Measurements from ENCODE around the gene FBXW4.
"Not testable (repeated sequence)": the region's sequence is repeated elsewhere in the genome, so short reads cannot be mapped to it uniquely, and the experiment has no call there.

FBXW4 gene

DNA sequence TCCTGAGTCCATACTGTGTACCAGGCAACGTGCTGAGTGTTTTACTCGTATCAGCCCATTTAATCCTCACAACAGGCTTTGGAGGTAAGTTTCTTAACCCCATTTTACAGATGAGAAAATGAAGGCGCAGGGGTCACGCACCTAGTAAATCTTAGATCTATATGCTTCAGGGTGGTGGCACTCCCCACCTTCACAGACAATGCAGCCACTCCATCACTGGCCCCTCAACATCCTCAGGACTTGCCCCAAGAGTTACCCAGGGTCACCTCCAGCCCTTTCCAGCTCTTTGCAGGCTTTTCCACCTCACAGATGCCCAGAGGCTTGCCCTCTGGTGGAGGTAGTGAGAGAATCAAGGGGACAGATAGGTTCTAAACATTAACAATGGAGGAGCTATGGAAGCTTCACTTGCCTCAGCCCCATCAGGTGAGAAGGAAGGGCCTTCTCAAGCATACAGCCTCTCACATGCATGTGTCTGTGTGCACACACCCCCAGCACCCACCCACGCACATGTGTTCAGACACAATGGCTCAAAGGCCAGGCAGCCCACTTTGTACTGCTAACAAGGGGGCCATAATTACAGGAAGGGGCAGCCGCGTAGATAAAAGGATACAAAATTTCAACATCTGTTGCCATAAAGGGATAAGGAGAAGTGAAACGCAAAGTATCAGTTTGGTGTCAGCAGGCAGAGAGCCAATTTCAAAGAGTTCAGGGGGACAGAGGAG, 77.7 kb downstream of the FBXW4 start:
- no peak for DNase-seq (ENCODE audit: low read depth)

GRCh38 chr10:101616415-101617101, 78.4 kb downstream of the FBXW4 start:
- DNase-seq (ENCODE audit: low read depth) = no peak

DNA sequence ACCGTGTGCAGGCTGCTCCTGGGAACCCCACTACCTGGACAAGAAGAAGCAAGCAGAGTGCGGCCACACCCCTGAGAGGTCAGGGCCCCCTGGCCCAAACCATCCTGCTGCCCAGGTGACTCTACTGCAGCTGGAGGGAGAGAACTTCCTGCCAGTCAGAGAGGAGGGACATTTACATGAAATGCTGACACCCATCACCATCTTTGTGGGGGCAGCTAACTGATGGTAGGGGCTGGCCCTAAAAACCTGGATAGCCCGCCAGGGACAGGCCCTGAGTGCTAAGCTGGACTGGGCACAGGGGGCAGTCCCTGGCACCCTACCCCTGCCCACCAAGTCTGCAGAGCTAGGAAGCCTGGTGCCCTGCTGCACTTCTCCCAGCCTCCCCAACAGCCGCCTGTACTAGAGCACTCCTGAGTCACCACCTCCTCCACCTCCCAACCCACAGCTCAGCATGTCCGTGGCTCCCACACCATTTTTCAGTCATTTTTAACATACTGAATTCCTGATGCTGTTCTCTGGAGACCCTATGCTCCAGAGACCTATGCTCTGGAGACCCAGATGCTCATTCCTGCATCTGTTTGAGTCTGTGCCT, 79.3 kb downstream of the FBXW4 start:
- DNase-seq (ENCODE audit: low read depth) = no peak

- no peak for DNase-seq (ENCODE audit: low read depth)
These were observed 80.1 kb downstream of the FBXW4 start for GRCh38 chr10:101614663-101615524.

- DNase-seq (ENCODE audit: low read depth) = no peak
These were observed 81.3 kb downstream of the FBXW4 start for GRCh38 chr10:101613646-101614045.

- DNase-seq (ENCODE audit: low read depth) = no peak
These were observed 82.1 kb downstream of the FBXW4 start for GRCh38 chr10:101612872-101613271.

DNA sequence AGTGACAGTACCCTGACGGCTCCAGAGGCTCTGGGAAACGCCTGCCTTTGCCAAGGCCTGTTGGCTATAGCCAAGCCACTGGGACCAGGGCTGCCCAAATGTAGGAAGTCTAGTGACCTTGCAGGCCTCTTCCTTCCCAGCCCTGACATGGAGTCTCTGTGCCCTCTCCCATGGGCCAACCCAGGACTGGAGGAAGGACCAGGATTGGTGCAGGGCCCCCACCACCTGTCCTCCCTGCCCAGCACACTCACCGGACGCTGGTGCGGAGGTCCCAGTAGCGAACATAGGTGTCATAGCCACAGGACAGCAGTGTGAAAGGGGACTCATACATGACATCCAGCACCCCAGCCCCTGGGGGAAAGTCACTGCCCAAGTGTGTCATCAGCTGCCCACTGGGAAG, 82.9 kb downstream of the FBXW4 start:
- no peak for DNase-seq (ENCODE audit: low read depth)

GRCh38 chr10:101611096-101611905, 83.7 kb downstream of the FBXW4 start:
- no peak for DNase-seq (ENCODE audit: low read depth)

- no peak for DNase-seq (ENCODE audit: low read depth)
These were observed 85.5 kb downstream of the FBXW4 start for GRCh38 chr10:101609481-101609880.

DNA sequence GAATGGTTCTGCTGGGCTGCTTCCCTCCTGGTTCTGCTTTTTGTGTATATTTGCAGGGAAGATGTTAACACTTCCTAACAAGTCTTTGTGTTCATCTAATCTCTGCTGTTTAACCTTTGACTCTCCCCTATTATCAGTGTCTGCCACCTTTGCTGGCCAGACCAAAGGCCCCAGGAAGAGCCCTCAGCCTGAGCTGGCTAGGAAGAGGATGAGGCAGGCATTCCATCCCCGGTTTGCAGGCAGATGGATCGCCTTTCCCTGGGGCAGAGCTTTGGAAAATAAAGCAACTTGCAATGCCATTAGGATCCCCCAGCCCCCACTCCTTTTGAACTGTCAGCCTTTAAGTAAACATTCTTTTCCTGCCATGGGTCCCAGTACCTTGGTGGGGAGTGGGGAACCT, 87.8 kb downstream of the FBXW4 start:
- DNase-seq (ENCODE audit: low read depth) = no peak

- DNase-seq (ENCODE audit: low read depth) = peak; percentile 37
These were observed 92.1 kb downstream of the FBXW4 start for GRCh38 chr10:101602761-101603398.

GRCh38 chr10:101601541-101601940, 93.4 kb downstream of the FBXW4 start:
- no peak for DNase-seq (ENCODE audit: low read depth)

DNA sequence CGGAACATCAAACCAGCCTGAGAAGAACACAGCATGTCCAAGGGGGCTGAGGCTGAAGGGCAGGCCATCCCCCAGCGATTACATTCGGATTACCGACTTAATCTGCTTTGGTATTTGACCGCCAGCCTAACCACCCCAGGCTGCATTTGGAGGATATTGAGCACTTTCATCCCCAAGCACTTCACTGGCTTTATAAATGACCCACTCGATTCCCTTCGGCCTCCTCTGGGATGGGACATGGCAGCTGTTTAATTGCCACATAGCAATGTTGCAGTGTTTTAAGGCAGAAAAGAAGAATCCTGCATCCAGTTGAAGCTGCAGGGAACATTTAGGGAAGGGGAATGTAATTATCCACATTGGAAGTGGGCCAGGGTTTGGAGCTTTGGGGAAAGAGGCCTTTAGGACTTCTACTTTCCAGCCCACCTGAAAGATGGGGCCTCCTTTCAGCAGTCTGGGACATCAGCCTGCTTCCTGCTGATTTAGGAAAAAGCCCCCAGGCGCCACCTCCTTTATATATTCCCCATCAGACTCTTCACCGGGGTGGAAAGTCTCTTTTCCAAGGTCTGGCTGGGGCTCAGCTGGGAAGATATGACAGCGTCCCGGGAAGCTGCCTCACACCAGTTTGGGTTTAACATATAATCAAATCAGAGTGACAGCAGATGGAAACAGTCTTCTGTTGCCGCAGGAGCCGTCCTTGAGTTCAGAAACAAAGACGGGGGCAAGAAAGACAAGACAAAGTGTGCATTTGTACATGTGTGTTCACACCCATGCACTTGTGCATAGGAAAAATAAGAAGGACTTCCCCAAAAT, 97.7 kb downstream of the FBXW4 start:
- no peak for DNase-seq (ENCODE audit: low read depth)

GRCh38 chr10:101595591-101596433, 99.2 kb downstream of the FBXW4 start:
- DNase-seq (ENCODE audit: low read depth) = no peak

GRCh38 chr10:101593331-101593730, 101.6 kb downstream of the FBXW4 start:
- DNase-seq (ENCODE audit: low read depth) = not testable (repeated sequence)

- DNase-seq (ENCODE audit: low read depth) = no peak
These were observed 106.1 kb downstream of the FBXW4 start for GRCh38 chr10:101588879-101589278.

- DNase-seq (ENCODE audit: low read depth) = peak; percentile 91
These were observed 107.0 kb downstream of the FBXW4 start, which contains the start of the genes DPCD and POLL for GRCh38 chr10:101587725-101588653. TSS of gene DPCD (plus strand) at chr10:101588321. CDS start at chr10:101588337, 16 bp downstream. TSS of gene POLL (minus strand) at chr10:101588257. CDS start at chr10:101587360, 897 bp downstream.

DNA sequence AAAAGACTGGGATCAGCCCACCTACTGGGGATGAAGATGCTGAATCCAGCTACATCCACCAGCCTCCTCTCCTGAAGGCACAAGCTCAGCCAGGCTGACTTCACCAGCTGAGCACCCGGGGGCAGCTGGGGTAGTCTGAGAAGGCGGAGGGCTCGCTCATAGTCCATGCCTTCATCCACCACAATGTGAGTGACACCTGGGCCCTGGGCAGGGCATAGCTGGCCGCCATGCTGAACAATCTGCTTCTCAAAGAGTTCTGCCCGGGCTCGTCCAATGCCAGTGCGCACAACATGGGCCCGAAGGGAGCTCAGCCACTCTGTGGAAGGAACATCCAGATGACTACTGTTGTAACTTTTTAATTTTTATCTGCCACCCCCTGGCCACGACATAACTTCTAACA, 109.1 kb downstream of the FBXW4 start:
- no peak for DNase-seq (ENCODE audit: low read depth)

All from stimulated activated CD8-positive, alpha-beta memory T cell treated with anti-CD3 and anti-CD28 coated beads, Interleukin-7, amount 100 ng/mL, for 24 hours (primary cell).